SH-SY5Y (cell line): ENCODE data around the gene TOR1AIP1.

Source experiments
- GATA2 ChIP-seq: IDR thresholded peaks from 2 replicates; pipeline ENCODE4 v1.6.1; 2011; ENCODE audit warnings: mild to moderate bottlenecking, low read depth, low read length
- GATA3 ChIP-seq: IDR thresholded peaks from 2 replicates; pipeline ENCODE4 v1.6.1; 2011; ENCODE audit warnings: low read depth, mild to moderate bottlenecking, low read length, moderate library complexity

GRCh38 chr1:179856296-179856695, 25.8 kb upstream of the TOR1AIP1 start:
- TF ChIP-seq GATA2 = no peak
- TF ChIP-seq GATA3 = no peak
